Mesendoderm (in vitro differentiated cells): ENCODE data around the gene SDR39U1.

Experiments used
- DNase-seq: peaks from one replicate; pipeline ENCODE4 v3.0.0; 2013
- H2AK5ac ChIP-seq: 2 replicates; pipeline ENCODE4 v1.6.1; 2013; ENCODE audit warnings: low read length, inconsistent platforms
- H2BK120ac ChIP-seq: 2 replicates; pipeline ENCODE4 v1.6.1; 2013; ENCODE audit warnings: low read depth, mild to moderate bottlenecking, low read length, moderate library complexity, mixed read lengths
- H2BK15ac ChIP-seq: replicated peaks from 2 replicates; pipeline ENCODE4 v1.6.1; 2013; ENCODE audit warnings: low read depth, mild to moderate bottlenecking, moderate library complexity
- H2BK5ac ChIP-seq: 2 replicates; pipeline ENCODE4 v1.6.1; 2013; ENCODE audit warnings: low read length, inconsistent platforms
- H3K18ac ChIP-seq: 2 replicates; pipeline ENCODE4 v1.6.1; 2013; ENCODE audit warnings: mild to moderate bottlenecking, low read length, mixed read lengths
- H3K23ac ChIP-seq: one replicate; pipeline ENCODE4 v1.6.1; 2013; ENCODE audit warnings: low read length
- H3K27ac ChIP-seq: 2 replicates; pipeline ENCODE4 v1.5.1; 2013; ENCODE audit warnings: low read depth, mild to moderate bottlenecking, inconsistent platforms, low read length, moderate library complexity
- H3K27me3 ChIP-seq: 2 replicates; pipeline ENCODE4 v1.6.1; 2013; ENCODE audit warnings: low read length, control low read depth, mild to moderate bottlenecking, inconsistent platforms; ENCODE audit not compliant: insufficient read depth, poor library complexity
- H3K36me3 ChIP-seq: 2 replicates; pipeline ENCODE4 v1.6.1; 2013; ENCODE audit warnings: low read length, inconsistent platforms; ENCODE audit not compliant: control insufficient read depth, insufficient read depth
- H3K4ac ChIP-seq: one replicate; pipeline ENCODE4 v1.6.1; 2013; ENCODE audit warnings: low read depth, mild to moderate bottlenecking, low read length, moderate library complexity
- H3K4me1 ChIP-seq: 2 replicates; pipeline ENCODE4 v1.6.1; 2013; ENCODE audit warnings: low read depth, low read length, inconsistent platforms; ENCODE audit not compliant: control insufficient read depth
- H3K4me2 ChIP-seq: 2 replicates; pipeline ENCODE4 v1.6.1; 2013; ENCODE audit warnings: low read length
- H3K4me3 ChIP-seq: 2 replicates; pipeline ENCODE4 v1.5.1; 2013; ENCODE audit warnings: mild to moderate bottlenecking, low read length
- H3K56ac ChIP-seq: one replicate; pipeline ENCODE4 v1.6.1; 2013; ENCODE audit warnings: low read length
- H3K79me1 ChIP-seq: 2 replicates; pipeline ENCODE4 v1.6.1; 2013; ENCODE audit warnings: low read length, inconsistent platforms
- H3K79me2 ChIP-seq: 2 replicates; pipeline ENCODE4 v1.6.1; 2013; ENCODE audit warnings: mild to moderate bottlenecking, low read length; ENCODE audit not compliant: control insufficient read depth, insufficient read depth
- H3K9ac ChIP-seq: 2 replicates; pipeline ENCODE4 v1.6.1; 2013; ENCODE audit warnings: low read length, inconsistent platforms
- H4K5ac ChIP-seq: one replicate; pipeline ENCODE4 v1.6.1; 2013; ENCODE audit warnings: low read length
- H4K8ac ChIP-seq: one replicate; pipeline ENCODE4 v1.6.1; 2013; ENCODE audit warnings: low read depth, mild to moderate bottlenecking, control low read depth, low read length, moderate library complexity
- WGBS: extraction: QIAGEN DNeasy Blood & Tissue Kit; methylation state at CpG from one replicate; pipeline ENCODE4 v1.1.7; 2013; ENCODE audit warnings: low lambda C conversion rate, missing lambda C conversion rate; ENCODE audit not compliant: insufficient coverage; ENCODE audit errors: extremely low coverage; 5-methylcytosine and 5-hydroxymethylcytosine counted together

The SDR39U1 gene

GRCh38 chr14:24390701-24391468 is 51.7 kb downstream of the SDR39U1 start:
- no peak overlapping the region for H4K5ac ChIP-seq
- H3K79me2 ChIP-seq: no peaks in the 10 kb centered on the region
- no peak overlapping the region for H3K4me3 ChIP-seq
- no peak for DNase-seq
- no peak overlapping the region for H2BK5ac ChIP-seq
- no peak overlapping the region for H3K18ac ChIP-seq
- H2BK120ac ChIP-seq: no peak overlapping the region
- H3K79me1 ChIP-seq: no peaks in the 10 kb centered on the region
- no peak overlapping the region for H3K9ac ChIP-seq
- WGBS: no CpG with 5 or more reads among the region's 6 CpGs
- H3K23ac ChIP-seq: no peak overlapping the region
- H4K8ac ChIP-seq: no peak overlapping the region
- H3K56ac ChIP-seq: no peak overlapping the region
- H3K4ac ChIP-seq: no peak overlapping the region
- H2AK5ac ChIP-seq: no peak overlapping the region
- no peaks in the 10 kb centered on the region for H3K27me3 ChIP-seq
- no peaks in the 10 kb centered on the region for H3K36me3 ChIP-seq
- no peak overlapping the region for H2BK15ac ChIP-seq
- no peak overlapping the region for H3K4me2 ChIP-seq
- no peaks in the 10 kb centered on the region for H3K4me1 ChIP-seq
- H3K27ac ChIP-seq: no peak overlapping the region
